HG02763 (cell line): ENCODE data around the gene TGFB2.
A peak's percentile ranks its signal among the peaks of the same experiment; 100 is the strongest.
"Not testable (repeated sequence)": the region's sequence is repeated elsewhere in the genome, so short reads cannot be mapped to it uniquely, and the experiment has no call there.

Experiments
- ATAC-seq: cut with Tn5 transposase; IDR thresholded peaks from one replicate; pipeline ENCODE4 v1.9.1; 2021; ENCODE audit warnings: mild to moderate bottlenecking, moderate library complexity; ENCODE audit not compliant: unreplicated experiment

The TGFB2 gene

GRCh38 chr1:218344814-218345672 lies at the start of gene TGFB2:
Gene TGFB2, plus strand, starts transcription at chr1:218345336. Its CDS starts 1,366 bp downstream, at chr1:218346702.
- peak; percentile 37 for ATAC-seq

- ATAC-seq, result no peak
Measured at GRCh38 chr1:218296162-218296561, 49.0 kb upstream of the TGFB2 start.

GRCh38 chr1:218297461-218297860 lies 47.7 kb upstream of the TGFB2 start:
- no peak for ATAC-seq

- ATAC-seq, result no peak
Measured at GRCh38 chr1:218297867-218298266, 47.3 kb upstream of the TGFB2 start.

DNA sequence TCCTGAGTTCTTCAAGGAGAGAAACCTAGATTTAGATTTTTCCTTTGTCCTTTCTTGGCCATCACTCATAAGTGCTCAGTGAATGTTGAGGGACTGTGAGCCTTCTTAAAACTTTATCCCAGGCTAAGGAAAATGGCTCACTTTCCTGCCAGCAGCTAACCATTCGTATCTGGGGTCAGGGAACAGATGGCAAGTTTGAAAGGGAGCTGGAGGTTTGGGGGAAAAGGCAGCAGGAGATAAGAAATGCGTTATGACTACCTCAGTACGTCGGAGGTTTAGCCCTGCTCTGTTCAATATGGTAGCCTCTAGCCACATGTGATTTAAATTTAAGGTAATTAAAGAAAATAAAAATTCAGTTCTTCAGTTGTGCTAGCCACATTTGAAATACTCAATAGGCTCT lies 46.7 kb upstream of the TGFB2 start:
- ATAC-seq, result no peak

DNA sequence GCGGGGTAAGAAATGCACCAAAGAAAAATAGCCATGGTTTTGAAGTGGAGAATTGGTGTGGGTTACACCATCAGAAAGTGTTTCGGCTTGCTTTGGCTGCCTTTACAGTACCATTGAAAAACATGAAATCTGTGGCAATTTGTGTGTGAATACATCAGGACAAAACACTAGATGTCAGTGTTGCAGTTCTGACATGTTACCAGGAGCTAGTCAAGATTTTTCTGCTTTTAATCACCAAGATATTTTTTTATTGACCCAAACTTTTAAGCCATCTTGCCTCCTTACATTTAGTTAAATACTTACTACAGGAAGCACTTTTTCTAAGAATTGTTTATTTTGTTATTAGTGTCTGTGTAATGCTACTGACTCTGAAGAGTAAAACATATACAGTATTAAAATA lies 45.7 kb upstream of the TGFB2 start:
- no peak for ATAC-seq

DNA sequence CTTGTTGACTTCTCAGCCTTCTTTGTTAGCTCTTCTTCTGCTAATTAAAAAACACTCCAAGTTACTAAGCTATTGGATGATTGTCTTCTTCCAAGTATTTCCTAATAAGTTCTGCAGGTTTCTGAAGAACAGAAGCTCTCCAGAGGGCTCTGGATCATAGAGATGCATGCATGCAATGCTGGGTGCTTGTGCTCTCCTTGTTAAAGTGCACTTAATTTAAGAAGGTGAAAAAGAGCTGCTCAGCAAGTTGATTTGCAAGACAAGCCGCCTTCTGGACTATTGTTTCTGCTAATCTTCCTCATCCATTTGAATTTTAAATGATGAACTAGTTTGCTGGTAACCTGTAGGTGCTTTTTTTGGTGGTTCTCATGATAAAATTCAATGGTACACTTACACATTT lies 43.9 kb upstream of the TGFB2 start:
- ATAC-seq, result no peak

GRCh38 chr1:218302155-218302554 lies 43.0 kb upstream of the TGFB2 start:
- ATAC-seq, result no peak

- ATAC-seq, result no peak
Measured at GRCh38 chr1:218303176-218303879, 41.8 kb upstream of the TGFB2 start.

- ATAC-seq, result no peak
Measured at GRCh38 chr1:218304281-218305039, 40.7 kb upstream of the TGFB2 start.

GRCh38 chr1:218305472-218306064 lies 39.6 kb upstream of the TGFB2 start:
- no peak for ATAC-seq

DNA sequence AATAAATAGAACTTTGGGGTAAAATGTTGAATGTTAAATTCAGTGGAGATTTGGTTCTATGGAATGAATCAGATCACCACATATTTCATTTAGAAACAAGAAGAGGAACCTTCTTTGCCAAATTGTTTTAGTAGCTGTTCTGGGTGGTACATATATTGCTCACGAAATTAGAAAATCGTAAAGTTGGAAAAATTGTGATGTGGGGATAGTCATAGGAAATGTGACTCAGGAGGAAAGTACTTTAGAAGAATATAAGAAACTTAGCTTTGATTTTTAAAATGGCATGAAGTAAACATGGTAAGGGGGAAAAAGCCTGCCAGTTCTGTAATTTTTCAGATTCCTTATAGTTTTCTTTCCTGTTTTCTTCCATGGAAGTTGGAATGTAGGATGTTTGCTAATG lies 32.6 kb upstream of the TGFB2 start:
- ATAC-seq, result no peak

GRCh38 chr1:218314316-218314715 lies 30.8 kb upstream of the TGFB2 start:
- ATAC-seq, result no peak

GRCh38 chr1:218315638-218316037 lies 29.5 kb upstream of the TGFB2 start:
- ATAC-seq, result no peak

DNA sequence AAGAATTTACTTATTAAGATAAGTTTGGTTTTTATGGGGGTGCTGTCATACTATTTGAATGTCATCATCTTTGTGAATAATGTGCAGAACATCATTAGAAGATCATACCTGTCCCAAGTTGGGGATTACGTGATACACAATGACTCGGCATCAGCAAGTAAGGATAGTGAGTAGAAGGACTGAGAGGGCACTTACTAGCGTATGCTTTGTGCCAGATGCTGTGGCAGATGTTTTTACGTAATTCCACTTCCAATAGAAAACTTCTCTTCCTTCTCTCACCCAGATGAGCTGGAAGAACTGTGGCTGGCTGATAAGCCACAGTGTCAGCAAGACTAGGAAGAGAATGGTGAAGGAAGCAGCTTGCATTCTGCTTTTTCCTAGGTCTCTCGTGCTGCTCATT lies 28.1 kb upstream of the TGFB2 start:
- ATAC-seq, result no peak

DNA sequence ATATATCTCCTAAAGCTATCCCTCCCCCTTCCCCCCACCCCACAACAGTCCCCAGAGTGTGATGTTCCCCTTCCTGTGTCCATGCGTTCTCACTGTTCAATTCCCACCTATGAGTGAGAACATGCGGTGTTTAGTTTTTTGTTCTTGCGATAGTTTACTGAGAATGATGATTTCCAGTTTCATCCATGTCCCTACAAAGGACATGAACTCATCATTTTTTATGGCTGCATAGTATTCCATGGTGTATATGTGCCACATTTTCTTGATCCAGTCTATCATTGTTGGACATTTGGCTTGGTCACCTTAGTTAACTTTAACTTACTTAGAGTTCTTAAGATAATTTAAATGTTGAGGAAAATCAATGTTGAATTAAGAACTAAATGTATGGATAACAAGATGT lies 25.0 kb upstream of the TGFB2 start:
- not testable (repeated sequence) for ATAC-seq

- no peak for ATAC-seq
Measured at GRCh38 chr1:218322762-218323161, 22.4 kb upstream of the TGFB2 start.

- no peak for ATAC-seq
Measured at GRCh38 chr1:218323568-218324225, 21.4 kb upstream of the TGFB2 start.

DNA sequence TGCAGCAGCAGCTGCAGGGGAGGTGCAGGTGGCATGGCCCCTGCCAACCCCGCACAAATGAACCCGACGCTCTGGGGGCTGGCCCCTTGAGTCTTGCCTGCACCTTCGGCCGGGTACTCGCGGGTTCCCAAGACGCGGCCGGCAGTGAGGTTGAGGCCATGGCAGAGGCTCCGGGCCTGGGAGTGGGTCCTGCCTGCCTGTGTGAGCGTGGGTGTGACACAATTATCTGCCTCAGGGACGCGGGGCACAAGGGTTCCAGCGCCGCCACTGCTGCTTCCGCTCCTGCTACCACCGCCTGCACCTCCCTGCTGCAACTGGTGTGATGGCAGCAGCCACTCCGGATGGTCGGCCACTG lies 20.9 kb upstream of the TGFB2 start:
- ATAC-seq, result no peak

DNA sequence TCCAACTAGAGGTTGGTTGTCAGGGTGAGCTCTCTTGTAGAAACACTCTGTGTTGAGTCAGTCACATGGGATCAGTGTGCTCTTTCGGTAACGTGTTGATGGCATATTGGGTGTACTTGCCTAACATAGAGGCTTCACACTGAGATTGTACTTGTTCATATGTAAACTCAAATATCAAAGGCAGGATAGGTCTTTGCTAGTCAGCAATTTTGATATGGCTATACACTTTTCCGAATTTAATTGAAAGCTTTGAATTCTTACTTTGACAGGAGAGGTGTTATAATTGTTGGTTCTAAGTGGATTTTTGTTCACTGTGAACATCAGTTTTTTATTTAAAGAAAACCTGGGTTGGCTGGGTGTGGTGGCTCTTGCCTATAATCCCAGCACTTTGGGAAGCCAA lies 16.4 kb upstream of the TGFB2 start:
- no peak for ATAC-seq
